B cell (primary cell): ENCODE data around the gene SLC25A29. TPM values are rescaled to one million over a fixed set of nuclear protein-coding genes. Genes with fewer than 3 reads are reported as not detected.
"Not testable (repeated sequence)": the region's sequence is repeated elsewhere in the genome, so short reads cannot be mapped to it uniquely, and the experiment has no call there.

ENCODE experiments used
- ATAC-seq: fragments of 200-7000 bp; cut with Tn5 transposase; one replicate; pipeline ENCODE4 v1.10.0; 2021; ENCODE audit warnings: low read depth, mild to moderate bottlenecking, moderate number of reproducible peaks, moderate library complexity
- CTCF ChIA-PET: fragments of 350-600 bp; sonication (Branson Sonifier 250); formaldehyde crosslinking; loops from one replicate; lab custom pipeline; 2021; ENCODE audit warnings: antibody characterized with exemption, inconsistent platforms; lab: Charles Lee
- POLR2A ChIA-PET: fragments of 350-600 bp; sonication (Branson Sonifier 250); formaldehyde crosslinking; loops from one replicate; lab custom pipeline; 2021; ENCODE audit warnings: antibody characterized with exemption; lab: Charles Lee
- DNase-seq: peaks from one replicate; pipeline ENCODE4 v3.0.0; 2013
- H2AFZ ChIP-seq: 2 replicates; pipeline ENCODE4 v1.6.1; 2012; ENCODE audit warnings: mild to moderate bottlenecking, low read depth, low read length; ENCODE audit not compliant: insufficient read depth, poor library complexity, severe bottlenecking
- H3K27ac ChIP-seq, 2 donors: 1 replicate in 1 of 2; 2 replicates in 1 of 2; pipeline ENCODE4 v1.5.1; 2012 to 2013; ENCODE audit warnings: low read length in 2 of 2, mild to moderate bottlenecking in 2 of 2, moderate library complexity in 1 of 2
- H3K27me3 ChIP-seq, 4 experiments: fragments of 200-600 bp in 1 of 4; sonication (generic) in 1 of 4; replicated peaks in 1 of 4; 1 replicate in 2 of 4; 2 replicates in 2 of 4; pipeline versions ENCODE4 v1.6.1 to v1.7.0; 2013 to 2016; ENCODE audit warnings: low read length in 3 of 4, mild to moderate bottlenecking in 2 of 4, mixed read lengths in 1 of 4, moderate library complexity in 1 of 4; ENCODE audit not compliant: insufficient read depth in 4 of 4, control insufficient read depth in 3 of 4; ENCODE audit errors: control extremely low read depth in 1 of 4
- H3K36me3 ChIP-seq, 2 experiments: replicated peaks in 1 of 2; 1 replicate in 1 of 2; 2 replicates in 1 of 2; pipeline versions ENCODE4 v1.6.1 to v1.7.1; 2013; ENCODE audit warnings: low read length in 1 of 2; ENCODE audit not compliant: insufficient read depth in 2 of 2, control insufficient read depth in 1 of 2; ENCODE audit errors: control extremely low read depth in 1 of 2, extremely low read depth in 1 of 2
- H3K4me1 ChIP-seq, 2 donors: fragments of 200-600 bp in 1 of 2; sonication (generic) in 1 of 2; 1 replicate in 1 of 2; 2 replicates in 1 of 2; pipeline versions ENCODE4 v1.5.1 to v1.6.1; 2013 to 2017; ENCODE audit warnings: low read length in 2 of 2; ENCODE audit not compliant: control insufficient read depth in 2 of 2, insufficient read depth in 2 of 2
- H3K4me2 ChIP-seq: replicated peaks from 2 replicates; pipeline ENCODE3; 2012; ENCODE audit warnings: mild to moderate bottlenecking, low read depth, low read length; ENCODE audit not compliant: poor library complexity, severe bottlenecking
- H3K4me3 ChIP-seq, 5 experiments: fragments of 200-600 bp in 1 of 5; sonication (generic) in 1 of 5; 1 replicate in 3 of 5; 2 replicates in 2 of 5; pipeline versions ENCODE4 v1.5.1 to v1.7.0; 2011 to 2016; ENCODE audit warnings: low read length in 4 of 5, mild to moderate bottlenecking in 4 of 5, low read depth in 2 of 5, control low read depth in 1 of 5, moderate library complexity in 1 of 5; ENCODE audit not compliant: insufficient read depth in 1 of 5; ENCODE audit errors: control extremely low read depth in 1 of 5, extremely low read depth in 1 of 5
- H3K79me2 ChIP-seq: fragments of 200-600 bp; sonication (generic); one replicate; pipeline ENCODE4 v1.6.0; 2016; ENCODE audit warnings: low read length; ENCODE audit not compliant: control insufficient read depth, insufficient read depth
- H3K9ac ChIP-seq: fragments of 200-600 bp; sonication (generic); 2 replicates; pipeline ENCODE4 v1.6.1; 2017; ENCODE audit warnings: mild to moderate bottlenecking, low read length, moderate library complexity
- H3K9me3 ChIP-seq, 3 donors: one replicate each; pipeline versions ENCODE4 v1.6.1 to v1.7.1; 2013; ENCODE audit warnings: low read length in 2 of 3; ENCODE audit not compliant: control insufficient read depth in 2 of 3, insufficient read depth in 1 of 3; ENCODE audit errors: control extremely low read depth in 1 of 3
- H4K20me1 ChIP-seq: 2 replicates; pipeline ENCODE4 v1.6.0; 2012; ENCODE audit warnings: mild to moderate bottlenecking, low read length; ENCODE audit not compliant: insufficient read depth, control insufficient read depth, poor library complexity, severe bottlenecking
- H3K27ac Mint-ChIP-seq: one replicate; pipeline ENCODE4 v1.8.0; 2021; ENCODE audit warnings: mixed read lengths
- H3K27me3 Mint-ChIP-seq: one replicate; pipeline ENCODE4 v1.8.0; 2021; ENCODE audit warnings: mixed read lengths
- H3K4me1 Mint-ChIP-seq: one replicate; pipeline ENCODE4 v1.8.0; 2021; ENCODE audit warnings: mixed read lengths
- H3K4me3 Mint-ChIP-seq: one replicate; pipeline ENCODE4 v1.8.0; 2021; ENCODE audit warnings: mixed read lengths
- H3K9me3 Mint-ChIP-seq: one replicate; pipeline ENCODE4 v1.8.0; 2022; ENCODE audit warnings: mixed read lengths; ENCODE audit not compliant: insufficient read depth
- EZH2 ChIP-seq: IDR thresholded peaks from 2 replicates; pipeline ENCODE4 v1.6.1; 2012; ENCODE audit warnings: borderline replicate concordance, low read depth, mild to moderate bottlenecking, moderate library complexity, low read length; ENCODE audit not compliant: insufficient read depth, poor library complexity, severe bottlenecking
- WGBS: methylation state at CpG from one replicate; pipeline ENCODE4 v1.1.5; 2013; ENCODE audit warnings: missing lambda C conversion rate; ENCODE audit not compliant: insufficient coverage; 5-methylcytosine and 5-hydroxymethylcytosine counted together
- intact Hi-C: fragments of 100-400 bp; cut with micrococcal nuclease; formaldehyde crosslinking; loops from one replicate; pipeline ENCODE4 v1.10.0; 2022
- polyA plus RNA-seq: library from polyadenylated mRNA; depleted of rRNA; stranded (reverse); fragments of >200 nt; gene quantifications from 2 replicates; pipeline ENCODE4 v1.2.3, GENCODE V29; 2012
- total RNA-seq, 2 donors: library from RNA; stranded (reverse); fragments of 120-200 nt in 1 of 2; gene quantifications; 1 replicate in 1 of 2; 2 replicates in 1 of 2; pipeline versions ENCODE4 v1.2.3 to v1.2.4, GENCODE V29; 2013 to 2022
- TF ChIP-seq, protein P1 (sequence below): fragments of 200-600 bp; IDR thresholded peaks from one replicate; pipeline ENCODE4 v1.8.0; 2022; ENCODE audit warnings: antibody characterized with exemption, mild to moderate bottlenecking

Gene SLC25A29
- total and polyA plus RNA-seq, 2 donors (not counting 1 experiment from before 2014, with no cell fraction given): 15.1 to 99.9 TPM

DNA sequence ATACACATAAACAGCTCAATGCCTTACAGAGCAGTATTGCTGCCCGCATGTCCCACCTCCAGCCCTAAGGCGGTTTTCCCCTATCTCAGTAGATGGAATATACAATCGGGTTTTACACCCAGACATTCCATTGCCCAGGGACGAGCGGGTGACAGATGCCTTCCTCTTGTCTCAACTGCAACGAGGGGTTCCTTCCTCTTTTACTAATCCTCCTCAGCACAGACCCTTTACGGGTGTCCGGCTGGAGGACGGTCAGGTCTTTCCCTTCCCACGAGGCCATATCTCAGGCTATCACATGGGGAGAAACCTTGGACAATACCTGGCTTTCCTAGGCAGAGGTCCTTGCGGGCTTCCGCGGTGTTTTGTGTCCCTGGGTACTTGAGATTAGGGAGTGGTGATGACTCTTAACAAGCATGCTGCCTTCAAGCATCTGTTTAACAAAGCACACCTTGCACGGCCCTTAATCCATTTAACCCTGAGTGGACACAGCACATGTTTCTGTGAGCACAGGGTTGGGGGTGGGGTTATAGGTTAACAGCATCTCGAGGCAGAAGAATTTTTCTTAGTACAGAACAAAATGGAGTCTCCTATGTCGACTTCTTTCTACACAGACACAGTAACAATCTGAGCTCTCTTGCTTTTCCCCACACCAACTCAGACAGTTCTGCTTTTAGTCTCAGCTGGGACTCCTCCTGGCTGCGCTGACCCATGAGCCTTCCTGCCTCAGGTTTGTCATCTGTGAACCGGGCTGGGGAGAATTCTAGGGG lies 6.0 kb upstream of the SLC25A29 start:
- H3K4me3 ChIP-seq, H3K9me3 ChIP-seq, H3K27me3 ChIP-seq, H3K9ac ChIP-seq, H3K9me3 Mint-ChIP-seq, intact Hi-C loops, H3K79me2 ChIP-seq, H3K27me3 Mint-ChIP-seq, H4K20me1 ChIP-seq, H3K36me3 ChIP-seq: not testable (repeated sequence)
- CTCF ChIA-PET: interaction anchor here (1.1 to 1.5 kb wide), 5 partner anchors 9 to 42 kb away, joined by 3 to 7 read pairs (median 4); no protein-coding TSS in a partner anchor
- Histone ChIP-seq H3K4me1 (peaks cover 24 to 29% of the 10 kb centered on the region in 2 donors), H3K27ac (peak overlapping the region; percentile 36 to 65), H2AFZ (peak overlapping the region; percentile 68), H3K4me2 (peak overlapping the region; percentile 38)
- POLR2A ChIA-PET: interaction anchor here (1.0 kb wide), 1 partner anchor 15 kb away, joined by 3 read pairs; no protein-coding TSS in a partner anchor
- peak overlapping the region; percentile 90 for H3K27ac Mint-ChIP-seq
- H3K4me1 Mint-ChIP-seq: peaks cover 21% of the 10 kb centered on the region
- H3K4me3 Mint-ChIP-seq: peak overlapping the region; percentile 71
- WGBS: 8% methylated on average over 9 of the region's 18 CpGs
- peak; percentile 59 for DNase-seq
- peak; percentile 76 for ATAC-seq

DNA sequence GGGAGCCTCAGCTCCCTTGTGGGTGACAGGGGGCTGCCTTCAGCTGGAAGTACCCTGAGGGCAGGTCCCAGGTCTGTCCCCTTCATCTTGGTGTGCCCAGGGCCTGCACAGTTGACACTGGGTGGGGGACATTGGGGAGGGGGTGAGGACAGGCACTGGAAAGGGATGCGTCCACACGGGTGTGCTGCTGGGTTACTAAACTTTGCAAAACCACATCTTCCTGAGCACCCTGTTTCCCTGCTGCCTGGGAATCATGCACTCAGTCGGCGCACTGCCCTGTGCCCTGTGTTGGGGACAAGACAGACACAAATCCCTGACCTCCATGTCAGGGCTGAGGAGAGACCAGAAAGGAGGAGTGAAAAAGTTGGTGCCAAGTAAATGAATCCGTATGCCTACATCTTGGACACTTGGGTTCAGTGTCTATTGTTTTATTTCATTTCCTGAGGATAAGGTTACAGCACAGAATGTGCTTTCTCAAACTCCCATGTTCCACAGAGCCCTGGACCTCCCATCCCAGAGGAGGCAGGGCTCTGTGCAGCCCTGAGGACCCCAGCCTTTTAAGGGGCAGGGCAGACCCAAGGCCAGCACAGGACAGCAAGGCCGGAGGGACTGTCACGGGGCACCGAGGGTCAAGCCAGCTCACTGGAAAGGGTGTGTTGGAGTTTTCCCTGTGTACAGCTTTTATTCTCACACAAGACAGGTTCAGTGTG lies 2.9 kb upstream of the SLC25A29 start:
- Histone ChIP-seq H3K4me1 (peaks cover 33 to 48% of the 10 kb centered on the region in 2 donors), H3K79me2 (peaks cover 5% of the 10 kb centered on the region), H3K4me3 (no peak overlapping the region), H4K20me1 (no peaks in the 10 kb centered on the region), H3K4me2 (no peak overlapping the region), H3K9ac (no peak overlapping the region), H2AFZ (no peak overlapping the region), H3K27ac (no peak overlapping the region), H3K27me3 (peaks cover 0 to 3% (median 0%) of the 10 kb centered on the region in 4 experiments), H3K9me3 (no peaks in the 10 kb centered on the region), H3K36me3 (no peaks in the 10 kb centered on the region)
- H3K4me1 Mint-ChIP-seq: peaks cover 30% of the 10 kb centered on the region
- H3K9me3 Mint-ChIP-seq: no peaks in the 10 kb centered on the region
- ATAC-seq: no peak
- CTCF ChIA-PET: interaction anchor here (0.7 to 1.2 kb wide), 3 partner anchors 10 to 26 kb away, joined by 3 to 4 read pairs (median 3); no protein-coding TSS in a partner anchor
- POLR2A ChIA-PET: interaction anchor here (1.1 kb wide), 1 partner anchor 12 kb away, joined by 3 read pairs; no protein-coding TSS in a partner anchor
- TF ChIP-seq EZH2: no peak
- TF ChIP-seq, protein P1, sequence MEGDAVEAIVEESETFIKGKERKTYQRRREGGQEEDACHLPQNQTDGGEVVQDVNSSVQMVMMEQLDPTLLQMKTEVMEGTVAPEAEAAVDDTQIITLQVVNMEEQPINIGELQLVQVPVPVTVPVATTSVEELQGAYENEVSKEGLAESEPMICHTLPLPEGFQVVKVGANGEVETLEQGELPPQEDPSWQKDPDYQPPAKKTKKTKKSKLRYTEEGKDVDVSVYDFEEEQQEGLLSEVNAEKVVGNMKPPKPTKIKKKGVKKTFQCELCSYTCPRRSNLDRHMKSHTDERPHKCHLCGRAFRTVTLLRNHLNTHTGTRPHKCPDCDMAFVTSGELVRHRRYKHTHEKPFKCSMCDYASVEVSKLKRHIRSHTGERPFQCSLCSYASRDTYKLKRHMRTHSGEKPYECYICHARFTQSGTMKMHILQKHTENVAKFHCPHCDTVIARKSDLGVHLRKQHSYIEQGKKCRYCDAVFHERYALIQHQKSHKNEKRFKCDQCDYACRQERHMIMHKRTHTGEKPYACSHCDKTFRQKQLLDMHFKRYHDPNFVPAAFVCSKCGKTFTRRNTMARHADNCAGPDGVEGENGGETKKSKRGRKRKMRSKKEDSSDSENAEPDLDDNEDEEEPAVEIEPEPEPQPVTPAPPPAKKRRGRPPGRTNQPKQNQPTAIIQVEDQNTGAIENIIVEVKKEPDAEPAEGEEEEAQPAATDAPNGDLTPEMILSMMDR: no peak
- peak overlapping the region; percentile 6 for H3K27ac Mint-ChIP-seq
- DNase-seq: no peak
- intact Hi-C loops: loop anchor here (5.0 to 10.0 kb wide), 2 partner anchors 162 to 704 kb away; partner anchors contain the start of gene CCDC85C
- no peaks in the 10 kb centered on the region for H3K27me3 Mint-ChIP-seq
- WGBS: 80% methylated on average over 3 of the region's 8 CpGs
- H3K4me3 Mint-ChIP-seq: peak overlapping the region; percentile 47

DNA sequence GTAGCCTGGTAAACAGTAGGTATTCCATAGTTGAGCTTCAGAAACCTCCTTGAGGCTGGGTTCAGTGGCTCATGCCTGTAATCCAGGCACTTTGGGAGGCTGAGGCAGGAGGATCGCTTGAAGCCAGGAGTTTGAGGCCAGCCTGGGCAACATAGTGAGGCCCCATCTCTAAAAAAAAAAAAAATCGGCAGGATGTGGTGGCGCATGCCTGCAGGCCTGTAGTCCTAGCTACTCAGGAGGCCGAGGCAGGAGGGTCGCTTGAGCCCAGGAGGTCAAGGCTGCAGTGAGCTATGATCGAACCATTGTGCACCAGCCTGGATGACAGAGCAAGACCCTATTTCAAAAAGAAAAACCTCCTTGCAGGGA lies 2.2 kb upstream of the SLC25A29 start:
- H3K4me3 ChIP-seq, H3K4me2 ChIP-seq, H3K27ac ChIP-seq, H3K9me3 Mint-ChIP-seq, H4K20me1 ChIP-seq, H3K27me3 ChIP-seq, DNase-seq, ATAC-seq, H2AFZ ChIP-seq, H3K9ac ChIP-seq, H3K27me3 Mint-ChIP-seq, H3K9me3 ChIP-seq, H3K79me2 ChIP-seq, H3K36me3 ChIP-seq: not testable (repeated sequence)
- H3K4me3 Mint-ChIP-seq: peak overlapping the region; percentile 88
- intact Hi-C loops: loop anchor here (5.0 to 10.0 kb wide), 2 partner anchors 161 to 704 kb away; partner anchors contain the start of gene CCDC85C
- peak overlapping the region; percentile 26 for H3K27ac Mint-ChIP-seq
- 97% methylated on average over 5 of the region's 6 CpGs for WGBS
- peaks cover 33 to 48% of the 10 kb centered on the region in 2 donors for H3K4me1 ChIP-seq
- peaks cover 32% of the 10 kb centered on the region for H3K4me1 Mint-ChIP-seq
- CTCF ChIA-PET: interaction anchor here (0.8 to 1.5 kb wide), 5 partner anchors 9 to 70 kb away, joined by 3 to 5 read pairs (median 3); no protein-coding TSS in a partner anchor
- POLR2A ChIA-PET: interaction anchor here (0.6 kb wide), 1 partner anchor 8 kb away, joined by 3 read pairs; no protein-coding TSS in a partner anchor
